Cardiac fibroblast (primary cell): ENCODE measurements around the gene HADHA.

Experiments used
- DNase-seq, 2 donors: peaks; one replicate each; pipeline versions ENCODE4 v3.0.0 to v3.0.0-alpha.2; 2010; ENCODE audit warnings: low read depth in 2 of 2
- H3K4me3 ChIP-seq, 2 donors: replicated peaks in 1 of 2; 1 replicate in 1 of 2; 2 replicates in 1 of 2; pipeline ENCODE4 v1.5.1; 2011; ENCODE audit warnings: low read depth in 2 of 2, low read length in 2 of 2, mild to moderate bottlenecking in 2 of 2, moderate library complexity in 1 of 2
- CTCF ChIP-seq: IDR thresholded peaks from one replicate; pipeline ENCODE4 v1.5.1; 2011; ENCODE audit warnings: low read depth, mild to moderate bottlenecking, low read length, inconsistent platforms

Gene HADHA

GRCh38 chr2:26144953-26145680 is 99.3 kb downstream of the HADHA start:
- H3K4me3 ChIP-seq = no peak overlapping the region
- TF ChIP-seq CTCF = peak; percentile 65
- peak; percentile 62 to 74 for DNase-seq

- DNase-seq = no peak
- no peak overlapping the region for H3K4me3 ChIP-seq
- no peak for TF ChIP-seq CTCF
These were observed 100.4 kb downstream of the HADHA start for GRCh38 chr2:26144031-26144430.

- H3K4me3 ChIP-seq = no peak overlapping the region
- TF ChIP-seq CTCF = no peak
- no peak for DNase-seq
These were observed 103.2 kb downstream of the HADHA start for GRCh38 chr2:26141145-26141769.
